ENCODE results near the gene CRP. TPM values are rescaled to one million over a fixed set of nuclear protein-coding genes. Genes with fewer than 3 reads are reported as not detected.

The CRP gene
- not detected for polyA plus RNA-seq (ENCODE audit: low read depth in 6 of 6)

GRCh38 chr1:159714529-159714928 is at the start of gene CRP:
CRP (minus strand) TSS chr1:159714589; CDS start chr1:159714485, 104 bp downstream.
- H3K4me3 Mint-ChIP-seq = no peak within 1 kb of the TSS
- peaks cover 13 to 32% (median 29%) of the 10 kb centered on the region in 3 donors for H3K27me3 Mint-ChIP-seq
- DNase-seq (no peak), ATAC-seq (ENCODE audit: low read depth in 2 of 2) (no peak)
- peaks cover 11 to 28% (median 22%) of the 10 kb centered on the region in 7 donors for H3K9me3 Mint-ChIP-seq
- H3K36me3 Mint-ChIP-seq = peaks cover 12 to 14% of the 10 kb centered on the region in 2 donors
- H3K4me1 Mint-ChIP-seq = no peaks in the 10 kb centered on the region
- no peak within 1 kb of the TSS for H3K27ac Mint-ChIP-seq

- no peak overlapping the region for H3K4me3 Mint-ChIP-seq
- H3K4me1 Mint-ChIP-seq = no peaks in the 10 kb centered on the region
- ATAC-seq (ENCODE audit: low read depth in 2 of 2) (no peak), DNase-seq (no peak)
- H3K27ac Mint-ChIP-seq = no peak overlapping the region
- no peaks in the 10 kb centered on the region for H3K36me3 Mint-ChIP-seq
- H3K9me3 Mint-ChIP-seq = peaks cover 0 to 2% (median 0%) of the 10 kb centered on the region in 7 donors
- peaks cover 9 to 34% (median 30%) of the 10 kb centered on the region in 3 donors for H3K27me3 Mint-ChIP-seq
Observed at GRCh38 chr1:159763686-159764085, 49.3 kb upstream of the CRP start.

GRCh38 chr1:159756397-159756796 is 42.0 kb upstream of the CRP start:
- H3K4me1 Mint-ChIP-seq = no peaks in the 10 kb centered on the region
- H3K36me3 Mint-ChIP-seq = no peaks in the 10 kb centered on the region
- H3K27me3 Mint-ChIP-seq = peaks cover 19 to 21% (median 19%) of the 10 kb centered on the region in 3 donors
- DNase-seq = no peak
- no peak for ATAC-seq (ENCODE audit: low read depth in 2 of 2)
- no peak overlapping the region for H3K4me3 Mint-ChIP-seq
- peaks cover 0 to 2% (median 0%) of the 10 kb centered on the region in 7 donors for H3K9me3 Mint-ChIP-seq
- H3K27ac Mint-ChIP-seq = no peak overlapping the region

GRCh38 chr1:159755451-159756007 is 41.1 kb upstream of the CRP start:
- Mint-ChIP-seq H3K36me3 (no peaks in the 10 kb centered on the region), H3K9me3 (no peaks in the 10 kb centered on the region), H3K27ac (no peak overlapping the region), H3K4me3 (no peak overlapping the region), H3K4me1 (no peaks in the 10 kb centered on the region), H3K27me3 (peaks cover 12 to 24% (median 21%) of the 10 kb centered on the region in 3 donors)
- ATAC-seq (ENCODE audit: low read depth in 2 of 2) (no peak), DNase-seq (no peak)

GRCh38 chr1:159753386-159753785 is 39.0 kb upstream of the CRP start:
- H3K27me3 Mint-ChIP-seq = peaks cover 12 to 26% (median 22%) of the 10 kb centered on the region in 3 donors
- no peaks in the 10 kb centered on the region for H3K36me3 Mint-ChIP-seq
- H3K27ac Mint-ChIP-seq = no peak overlapping the region
- no peaks in the 10 kb centered on the region for H3K4me1 Mint-ChIP-seq
- no peaks in the 10 kb centered on the region for H3K9me3 Mint-ChIP-seq
- no peak overlapping the region for H3K4me3 Mint-ChIP-seq
- DNase-seq (no peak), ATAC-seq (ENCODE audit: low read depth in 2 of 2) (no peak)

GRCh38 chr1:159752135-159752580 is 37.8 kb upstream of the CRP start:
- Mint-ChIP-seq H3K9me3 (no peaks in the 10 kb centered on the region), H3K27ac (no peak overlapping the region)
- no peak for ATAC-seq (ENCODE audit: low read depth in 2 of 2)

GRCh38 chr1:159751031-159751430 is 36.6 kb upstream of the CRP start:
- DNase-seq = no peak
- H3K36me3 Mint-ChIP-seq = no peaks in the 10 kb centered on the region
- H3K4me3 Mint-ChIP-seq = no peak overlapping the region
- H3K27me3 Mint-ChIP-seq = peaks cover 15 to 26% (median 25%) of the 10 kb centered on the region in 3 donors
- no peak for ATAC-seq (ENCODE audit: low read depth in 2 of 2)
- H3K27ac Mint-ChIP-seq = no peak overlapping the region
- no peaks in the 10 kb centered on the region for H3K9me3 Mint-ChIP-seq
- H3K4me1 Mint-ChIP-seq = no peaks in the 10 kb centered on the region

More at GRCh38 chr1:159752135-159752580, 37.8 kb upstream of the CRP start:
- DNase-seq = no peak
- H3K36me3 Mint-ChIP-seq = no peaks in the 10 kb centered on the region
- H3K4me1 Mint-ChIP-seq = no peaks in the 10 kb centered on the region
- peaks cover 20 to 31% (median 31%) of the 10 kb centered on the region in 3 donors for H3K27me3 Mint-ChIP-seq
- H3K4me3 Mint-ChIP-seq = no peak overlapping the region

GRCh38 chr1:159750621-159751020 is 36.2 kb upstream of the CRP start:
- H3K4me3 Mint-ChIP-seq = no peak overlapping the region
- no peak for DNase-seq
- no peaks in the 10 kb centered on the region for H3K4me1 Mint-ChIP-seq
- H3K9me3 Mint-ChIP-seq = no peaks in the 10 kb centered on the region
- no peak overlapping the region for H3K27ac Mint-ChIP-seq
- H3K36me3 Mint-ChIP-seq = no peaks in the 10 kb centered on the region
- H3K27me3 Mint-ChIP-seq = peaks cover 15 to 25% (median 22%) of the 10 kb centered on the region in 3 donors
- ATAC-seq (ENCODE audit: low read depth in 2 of 2) = no peak

GRCh38 chr1:159749630-159750029 is 35.2 kb upstream of the CRP start:
- no peaks in the 10 kb centered on the region for H3K9me3 Mint-ChIP-seq
- H3K36me3 Mint-ChIP-seq = no peaks in the 10 kb centered on the region
- ATAC-seq (ENCODE audit: low read depth in 2 of 2) = no peak
- H3K4me3 Mint-ChIP-seq = no peak overlapping the region
- H3K27me3 Mint-ChIP-seq = peaks cover 15 to 26% (median 17%) of the 10 kb centered on the region in 3 donors
- H3K4me1 Mint-ChIP-seq = no peaks in the 10 kb centered on the region
- H3K27ac Mint-ChIP-seq = no peak overlapping the region
- DNase-seq = no peak

GRCh38 chr1:159748370-159748769 is 34.0 kb upstream of the CRP start:
- DNase-seq (no peak), ATAC-seq (ENCODE audit: low read depth in 2 of 2) (no peak)
- Mint-ChIP-seq H3K9me3 (no peaks in the 10 kb centered on the region), H3K4me1 (no peaks in the 10 kb centered on the region), H3K27ac (no peak overlapping the region), H3K27me3 (peaks cover 11 to 38% (median 20%) of the 10 kb centered on the region in 3 donors), H3K36me3 (no peaks in the 10 kb centered on the region), H3K4me3 (no peak overlapping the region)

- H3K27me3 Mint-ChIP-seq = peaks cover 8 to 34% (median 18%) of the 10 kb centered on the region in 3 donors
- H3K4me3 Mint-ChIP-seq = no peak overlapping the region
- H3K9me3 Mint-ChIP-seq = peaks cover 0 to 8% (median 4%) of the 10 kb centered on the region in 7 donors
- DNase-seq (no peak), ATAC-seq (ENCODE audit: low read depth in 2 of 2) (no peak)
- no peaks in the 10 kb centered on the region for H3K4me1 Mint-ChIP-seq
- no peaks in the 10 kb centered on the region for H3K36me3 Mint-ChIP-seq
- H3K27ac Mint-ChIP-seq = no peak overlapping the region
Observed at GRCh38 chr1:159746666-159747065, 32.3 kb upstream of the CRP start.

- H3K9me3 Mint-ChIP-seq = peaks cover 4 to 14% (median 5%) of the 10 kb centered on the region in 7 donors
- ATAC-seq (ENCODE audit: low read depth in 2 of 2) = no peak
- H3K4me3 Mint-ChIP-seq = no peak overlapping the region
- H3K36me3 Mint-ChIP-seq = no peaks in the 10 kb centered on the region
- H3K27me3 Mint-ChIP-seq = peaks cover 20 to 39% (median 24%) of the 10 kb centered on the region in 3 donors
- H3K27ac Mint-ChIP-seq = no peak overlapping the region
- no peaks in the 10 kb centered on the region for H3K4me1 Mint-ChIP-seq
- no peak for DNase-seq
Observed at GRCh38 chr1:159743651-159744410, 29.4 kb upstream of the CRP start.

- no peak for ATAC-seq (ENCODE audit: low read depth in 2 of 2)
- DNase-seq = no peak
- Mint-ChIP-seq H3K27me3 (peaks cover 20 to 27% (median 26%) of the 10 kb centered on the region in 3 donors), H3K36me3 (no peaks in the 10 kb centered on the region), H3K9me3 (peaks cover 4 to 11% (median 8%) of the 10 kb centered on the region in 7 donors), H3K27ac (no peak overlapping the region), H3K4me1 (no peaks in the 10 kb centered on the region), H3K4me3 (no peak overlapping the region)
Observed at GRCh38 chr1:159737238-159737916, 23.0 kb upstream of the CRP start.

Data from naive B cell (primary cell).